MM.1S (cell line): ENCODE results near the gene PDLIM4.

Experiments
- DNase-seq: peaks from one replicate; pipeline ENCODE4 v3.0.0-alpha.2; 2015
- H2AFZ ChIP-seq: fragments of 300-600 bp; sonication (generic); 2 replicates; pipeline ENCODE4 v1.6.0; 2016; ENCODE audit warnings: antibody characterized with exemption, low read length
- H3F3A ChIP-seq: fragments of 300-600 bp; sonication (generic); 2 replicates; pipeline ENCODE4 v1.6.1; 2016; ENCODE audit warnings: mild to moderate bottlenecking, antibody characterized with exemption, low read length, moderate library complexity, mixed read lengths; ENCODE audit not compliant: insufficient read depth
- H3K27ac ChIP-seq: fragments of 300-600 bp; sonication (generic); 2 replicates; pipeline ENCODE4 v1.5.1; 2016; ENCODE audit warnings: mild to moderate bottlenecking, low read length
- H3K27me3 ChIP-seq: fragments of 300-600 bp; sonication (generic); replicated peaks from 2 replicates; pipeline ENCODE4 v1.6.0; 2016; ENCODE audit warnings: low read length; ENCODE audit not compliant: insufficient read depth
- H3K36me3 ChIP-seq: fragments of 300-600 bp; sonication (generic); replicated peaks from 2 replicates; pipeline ENCODE4 v1.6.1; 2016; ENCODE audit warnings: mild to moderate bottlenecking, low read length, mixed read lengths; ENCODE audit not compliant: insufficient read depth
- H3K4me1 ChIP-seq: fragments of 300-600 bp; sonication (generic); 2 replicates; pipeline ENCODE4 v1.6.1; 2016; ENCODE audit warnings: low read length, mixed read lengths
- H3K4me2 ChIP-seq: fragments of 300-600 bp; sonication (generic); 2 replicates; pipeline ENCODE4 v1.6.0; 2016; ENCODE audit warnings: low read depth, low read length
- H3K4me3 ChIP-seq: fragments of 300-600 bp; sonication (generic); 2 replicates; pipeline ENCODE4 v1.5.1; 2016; ENCODE audit warnings: low read length, mixed read lengths
- H3K79me2 ChIP-seq: fragments of 300-600 bp; sonication (generic); 2 replicates; pipeline ENCODE4 v1.6.1; 2016; ENCODE audit warnings: mixed run types, low read length, mixed read lengths
- H3K9ac ChIP-seq: fragments of 300-600 bp; sonication (generic); 2 replicates; pipeline ENCODE4 v1.6.1; 2016; ENCODE audit warnings: low read length, mixed read lengths
- H3K9me2 ChIP-seq: fragments of 300-600 bp; sonication (generic); replicated peaks from 2 replicates; pipeline ENCODE4 v1.6.1; 2016; ENCODE audit warnings: mild to moderate bottlenecking, low read length, mixed read lengths; ENCODE audit not compliant: insufficient read depth
- H3K9me3 ChIP-seq: fragments of 300-600 bp; sonication (generic); replicated peaks from 2 replicates; pipeline ENCODE4 v1.6.1; 2016; ENCODE audit warnings: mild to moderate bottlenecking, low read length, mixed read lengths; ENCODE audit not compliant: insufficient read depth
- H4K20me1 ChIP-seq: fragments of 300-600 bp; sonication (generic); 2 replicates; pipeline ENCODE4 v1.6.1; 2016; ENCODE audit warnings: mild to moderate bottlenecking, low read length, moderate library complexity, mixed read lengths; ENCODE audit not compliant: insufficient read depth
- CTCF ChIP-seq: fragments of 300-600 bp; sonication (generic); IDR thresholded peaks from 2 replicates; pipeline ENCODE4 v1.5.1; 2016; ENCODE audit warnings: antibody characterized with exemption, low read length, mixed read lengths
- EZH2 ChIP-seq: fragments of 300-600 bp; sonication (generic); optimal IDR thresholded peaks from 2 replicates; pipeline ENCODE3; 2017; ENCODE audit warnings: low read depth, mild to moderate bottlenecking, antibody characterized with exemption, low read length, mixed read lengths
- EZH2phosphoT487 ChIP-seq: fragments of 300-600 bp; sonication (generic); IDR thresholded peaks from 2 replicates; pipeline ENCODE4 v1.6.1; 2018; ENCODE audit warnings: antibody characterized with exemption, low read length

The PDLIM4 gene

GRCh38 chr5:132283423-132284043 is 26.0 kb downstream of the PDLIM4 start:
- Histone ChIP-seq H2AFZ (no peak overlapping the region), H3K9ac (no peak overlapping the region), H3K79me2 (no peaks in the 10 kb centered on the region), H3K4me1 (no peaks in the 10 kb centered on the region), H3K27ac (no peak overlapping the region), H3K4me2 (no peak overlapping the region), H4K20me1 (no peaks in the 10 kb centered on the region), H3K9me2 (no peaks in the 10 kb centered on the region), H3K9me3 (no peaks in the 10 kb centered on the region), H3K27me3 (no peaks in the 10 kb centered on the region), H3K36me3 (no peaks in the 10 kb centered on the region), H3K4me3 (no peak overlapping the region), H3F3A (no peaks in the 10 kb centered on the region)
- no peak for DNase-seq
- TF ChIP-seq EZH2 (no peak), EZH2phosphoT487 (no peak), CTCF (peak; percentile 42)

- Histone ChIP-seq H3K79me2 (no peaks in the 10 kb centered on the region), H3K9ac (no peak overlapping the region), H4K20me1 (no peaks in the 10 kb centered on the region), H3K4me1 (peaks cover 17% of the 10 kb centered on the region), H2AFZ (no peak overlapping the region), H3K27me3 (no peaks in the 10 kb centered on the region), H3K9me3 (no peaks in the 10 kb centered on the region), H3K4me2 (no peak overlapping the region), H3K36me3 (no peaks in the 10 kb centered on the region), H3F3A (peaks cover 3% of the 10 kb centered on the region; the same call in 1 of the 2 replicates), H3K9me2 (no peaks in the 10 kb centered on the region), H3K4me3 (no peak overlapping the region), H3K27ac (no peak overlapping the region)
- TF ChIP-seq EZH2 (no peak), EZH2phosphoT487 (no peak), CTCF (no peak)
- no peak for DNase-seq
Observed at GRCh38 chr5:132289097-132289496, 31.6 kb downstream of the PDLIM4 start.

- peaks cover 22% of the 10 kb centered on the region for H3K4me1 ChIP-seq
- H3K4me2 ChIP-seq = peak overlapping the region; percentile 35
- peak; percentile 67 for DNase-seq
- no peaks in the 10 kb centered on the region for H3K27me3 ChIP-seq
- no peaks in the 10 kb centered on the region for H3K36me3 ChIP-seq
- no peak for TF ChIP-seq EZH2phosphoT487
- TF ChIP-seq CTCF = no peak
- no peak for TF ChIP-seq EZH2
- no peak overlapping the region for H3K27ac ChIP-seq
- H3K9me3 ChIP-seq = no peaks in the 10 kb centered on the region
- H3K9me2 ChIP-seq = no peaks in the 10 kb centered on the region
- peaks cover 7% of the 10 kb centered on the region; the same call in 1 of the 2 replicates for H3F3A ChIP-seq
- H3K4me3 ChIP-seq = no peak overlapping the region
- no peaks in the 10 kb centered on the region for H3K79me2 ChIP-seq
- no peak overlapping the region for H2AFZ ChIP-seq
- no peak overlapping the region for H3K9ac ChIP-seq
- no peaks in the 10 kb centered on the region for H4K20me1 ChIP-seq
Observed at GRCh38 chr5:132291026-132291425, 33.5 kb downstream of the PDLIM4 start.
